ENCODE measurements around the gene SHF. TPM values are rescaled to one million over a fixed set of nuclear protein-coding genes. Genes with fewer than 3 reads are reported as not detected.

The SHF gene
- total and polyA plus RNA-seq, 2 of the 8 experiments (the other 6 are each of a cell fraction or from before 2014, with no cell fraction given): 13.1 to 26.7 TPM

- TF ChIP-seq CHD7 (IDR thresholded peaks at IDR 0.05; ENCODE audit: insufficient replicate concordance, low read length) (no peak), TAF7 (optimal IDR thresholded peaks at IDR 0.05; ENCODE audit: borderline replicate concordance, low read depth, low read length) (no peak), SRF (IDR thresholded peaks at IDR 0.05; ENCODE audit: low read depth, low read length) (no peak), ASH2L (IDR thresholded peaks at IDR 0.05; ENCODE audit: low read length) (no peak), TCF12 (IDR thresholded peaks at IDR 0.05; ENCODE audit: low read depth, low read length) (no peak), BRCA1 (IDR thresholded peaks at IDR 0.05; ENCODE audit: low read depth, low read length) (no peak), JUN (IDR thresholded peaks at IDR 0.05; ENCODE audit: low read depth, low read length) (no peak), CTCF (IDR thresholded peaks at IDR 0.05; ENCODE audit: control extremely low read depth in 1 of 3, insufficient read depth in 1 of 3, low read depth in 1 of 3, low read length in 3 of 3) (peak; percentile 81 to 97 (median 93)), SP2 (IDR thresholded peaks at IDR 0.05; ENCODE audit: low read length) (no peak), CBX5 (IDR thresholded peaks at IDR 0.05; ENCODE audit: low read depth, low read length) (no peak)
These were observed 17.4 kb upstream of the SHF start (continued) for GRCh38 chr15:45205192-45205591.
